KMS-11 (cell line): Measurements from ENCODE around the gene EZR.

ENCODE experiments used
- H2AFZ ChIP-seq: fragments of 200-600 bp; sonication (generic); 2 replicates; pipeline ENCODE4 v1.6.1; 2016; ENCODE audit warnings: antibody characterized with exemption, mixed run types, low read depth
- H3K27ac ChIP-seq: fragments of 200-600 bp; sonication (generic); 2 replicates; pipeline ENCODE4 v1.6.1; 2016; ENCODE audit warnings: mild to moderate bottlenecking, mixed run types
- H3K27me3 ChIP-seq: fragments of 200-600 bp; sonication (generic); 2 replicates; pipeline ENCODE4 v1.6.1; 2017; ENCODE audit warnings: mild to moderate bottlenecking, low read depth, mixed run types, moderate library complexity; ENCODE audit not compliant: insufficient read depth
- H3K36me3 ChIP-seq: fragments of 200-600 bp; sonication (generic); 2 replicates; pipeline ENCODE4 v1.6.1; 2017; ENCODE audit warnings: mild to moderate bottlenecking, mixed run types; ENCODE audit not compliant: insufficient read depth
- H3K4me1 ChIP-seq: fragments of 200-600 bp; sonication (generic); 2 replicates; pipeline ENCODE4 v1.6.1; 2016; ENCODE audit warnings: mild to moderate bottlenecking, low read depth, mixed run types; ENCODE audit not compliant: poor library complexity, severe bottlenecking
- H3K4me2 ChIP-seq: fragments of 200-600 bp; sonication (generic); 2 replicates; pipeline ENCODE4 v1.7.0; 2016; ENCODE audit warnings: mild to moderate bottlenecking, mixed run types
- H3K4me3 ChIP-seq: fragments of 200-600 bp; sonication (generic); IDR thresholded peaks from 2 replicates; pipeline ENCODE4 v1.6.1; 2017; ENCODE audit warnings: low read depth, low read length, mixed read lengths; ENCODE audit not compliant: insufficient read depth
- H3K79me2 ChIP-seq: fragments of 200-600 bp; sonication (generic); 2 replicates; pipeline ENCODE4 v1.6.1; 2016; ENCODE audit warnings: low read depth, mixed run types; ENCODE audit not compliant: insufficient read depth
- H3K9ac ChIP-seq: fragments of 200-600 bp; sonication (generic); 2 replicates; pipeline ENCODE4 v1.6.1; 2016; ENCODE audit warnings: mild to moderate bottlenecking, mixed run types
- H4K20me1 ChIP-seq: fragments of 200-600 bp; sonication (generic); 2 replicates; pipeline ENCODE4 v1.6.1; 2016; ENCODE audit warnings: mild to moderate bottlenecking, mixed run types; ENCODE audit not compliant: insufficient read depth
- CTCF ChIP-seq: fragments of 200-600 bp; sonication (generic); conservative IDR thresholded peaks from 2 replicates; pipeline ENCODE4 v1.6.1; 2017; ENCODE audit warnings: low read depth, mild to moderate bottlenecking, antibody characterized with exemption, low read length, moderate library complexity, mixed read lengths

EZR gene

GRCh38 chr6:158752613-158753012 is 66.6 kb downstream of the EZR start:
- Histone ChIP-seq H3K9ac (no peak overlapping the region), H3K36me3 (no peaks in the 10 kb centered on the region), H3K79me2 (no peaks in the 10 kb centered on the region), H3K4me3 (no peak overlapping the region), H3K4me1 (peaks cover 7% of the 10 kb centered on the region), H3K27me3 (no peaks in the 10 kb centered on the region), H4K20me1 (no peaks in the 10 kb centered on the region), H3K4me2 (no peak overlapping the region), H2AFZ (no peak overlapping the region), H3K27ac (no peak overlapping the region)
- TF ChIP-seq CTCF, result no peak

GRCh38 chr6:158751921-158752320 is 67.2 kb downstream of the EZR start:
- no peaks in the 10 kb centered on the region for H3K36me3 ChIP-seq
- no peak for TF ChIP-seq CTCF
- H3K4me3 ChIP-seq, result no peak overlapping the region
- no peak overlapping the region for H2AFZ ChIP-seq
- H3K27me3 ChIP-seq, result no peaks in the 10 kb centered on the region
- H3K27ac ChIP-seq, result no peak overlapping the region
- H3K9ac ChIP-seq, result no peak overlapping the region
- no peaks in the 10 kb centered on the region for H4K20me1 ChIP-seq
- H3K79me2 ChIP-seq, result no peaks in the 10 kb centered on the region
- H3K4me2 ChIP-seq, result no peak overlapping the region
- peaks cover 7% of the 10 kb centered on the region for H3K4me1 ChIP-seq

- H3K27ac ChIP-seq, result no peak overlapping the region
- TF ChIP-seq CTCF, result no peak
- H3K79me2 ChIP-seq, result no peaks in the 10 kb centered on the region
- no peak overlapping the region for H3K4me3 ChIP-seq
- H4K20me1 ChIP-seq, result no peaks in the 10 kb centered on the region
- H3K9ac ChIP-seq, result no peak overlapping the region
- no peaks in the 10 kb centered on the region for H3K36me3 ChIP-seq
- H3K4me2 ChIP-seq, result no peak overlapping the region
- H3K4me1 ChIP-seq, result peaks cover 7% of the 10 kb centered on the region
- H2AFZ ChIP-seq, result no peak overlapping the region
- no peaks in the 10 kb centered on the region for H3K27me3 ChIP-seq
These were observed 67.9 kb downstream of the EZR start for GRCh38 chr6:158751224-158751623.

GRCh38 chr6:158744986-158745430 is 74.2 kb downstream of the EZR start:
- no peak for TF ChIP-seq CTCF
- no peak overlapping the region for H3K27ac ChIP-seq
- no peaks in the 10 kb centered on the region for H3K27me3 ChIP-seq
- no peaks in the 10 kb centered on the region for H4K20me1 ChIP-seq
- H3K4me3 ChIP-seq, result no peak overlapping the region
- H3K4me2 ChIP-seq, result no peak overlapping the region
- H3K9ac ChIP-seq, result no peak overlapping the region
- H2AFZ ChIP-seq, result no peak overlapping the region
- no peaks in the 10 kb centered on the region for H3K79me2 ChIP-seq
- H3K36me3 ChIP-seq, result no peaks in the 10 kb centered on the region
- no peaks in the 10 kb centered on the region for H3K4me1 ChIP-seq
